Coronary artery (tissue), 2 donors: ENCODE results near the gene TRMT112.

Experiments used
- DNase-seq: peaks from one replicate; pipeline ENCODE4 v3.0.0-alpha.2; 2017; ENCODE audit warnings: low spot score
- H3K27ac ChIP-seq, 2 donors: fragments of 200-600 bp; sonication (generic); one replicate each; pipeline ENCODE4 v1.5.1; 2016 to 2019
- H3K4me3 ChIP-seq: fragments of 200-600 bp; sonication (generic); 2 replicates; pipeline ENCODE4 v1.5.1; 2016; ENCODE audit warnings: mild to moderate bottlenecking, moderate library complexity
- CTCF ChIP-seq: fragments of 200-600 bp; sonication (generic); IDR thresholded peaks from one replicate; pipeline ENCODE4 v1.5.1; 2019; ENCODE audit warnings: antibody characterized with exemption

Gene TRMT112

GRCh38 chr11:64341851-64342791 lies 24.8 kb upstream of the TRMT112 start:
- peak overlapping the region; percentile 40 to 77 for H3K27ac ChIP-seq
- DNase-seq, result peak; percentile 91
- no peak for TF ChIP-seq CTCF
- peak overlapping the region; percentile 67 for H3K4me3 ChIP-seq

- Histone ChIP-seq H3K4me3 (no peak overlapping the region), H3K27ac (no peak overlapping the region)
- TF ChIP-seq CTCF, result no peak
- peak; percentile 68 for DNase-seq
These were observed 24.1 kb upstream of the TRMT112 start for GRCh38 chr11:64341429-64341828.

GRCh38 chr11:64340671-64341335 lies 23.4 kb upstream of the TRMT112 start:
- Histone ChIP-seq H3K4me3 (peak overlapping the region; percentile 59), H3K27ac (no peak overlapping the region)
- TF ChIP-seq CTCF, result no peak
- DNase-seq, result peak; percentile 71

- H3K4me3 ChIP-seq, result peak within 1 kb of the TSS; percentile 59
- TF ChIP-seq CTCF, result no peak
- DNase-seq, result peak; percentile 75
- peak within 1 kb of the TSS in 1 of 2 donors; percentile 41 for H3K27ac ChIP-seq
These were observed 22.5 kb upstream of the TRMT112 start, which contains the start of gene CCDC88B for GRCh38 chr11:64339754-64340408. TSS of gene CCDC88B (plus strand) at chr11:64340204. CDS start at chr11:64340267, 63 bp downstream.

- Histone ChIP-seq H3K4me3 (no peak overlapping the region), H3K27ac (no peak overlapping the region)
- TF ChIP-seq CTCF, result no peak
- no peak for DNase-seq
These were observed 21.9 kb upstream of the TRMT112 start for GRCh38 chr11:64339286-64339685.

- no peak for DNase-seq
- H3K27ac ChIP-seq, result no peak overlapping the region
- no peak overlapping the region for H3K4me3 ChIP-seq
- no peak for TF ChIP-seq CTCF
These were observed 21.4 kb upstream of the TRMT112 start for GRCh38 chr11:64338716-64339115.
